ENCODE data around the gene PCDH15. TPM values are rescaled to one million over a fixed set of nuclear protein-coding genes. Genes with fewer than 3 reads are reported as not detected.

Gene PCDH15
- total and polyA plus RNA-seq, 2 of the 4 experiments (the other 2 are of a cell fraction), result not detected

DNA sequence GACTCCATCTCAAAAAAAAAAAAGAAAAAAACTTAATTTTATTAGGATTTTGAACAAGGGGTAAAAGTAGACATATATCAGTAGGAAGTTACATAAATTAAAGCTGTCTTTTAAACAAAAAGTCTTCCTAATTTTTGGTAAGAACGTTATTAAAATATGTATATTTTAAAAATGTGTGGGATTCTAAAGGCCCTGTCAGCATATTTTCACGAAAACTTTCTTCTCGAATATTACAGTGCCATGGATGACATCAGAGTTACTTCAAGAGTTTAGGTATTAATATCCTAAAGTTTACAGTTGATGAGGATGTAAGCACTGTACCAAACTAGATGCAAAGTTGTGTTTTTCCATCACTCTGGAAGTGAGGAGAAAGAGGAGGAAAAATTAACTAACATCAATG is 820.8 kb downstream of the PCDH15 start:
- no peaks in the 10 kb centered on the region for H4K20me1 ChIP-seq (ENCODE audit: insufficient read depth, low read length)
- DNase-seq (no peak), ATAC-seq (ENCODE audit: low read depth) (no peak)
- no peaks in the 10 kb centered on the region for H3K27me3 ChIP-seq (ENCODE audit: control insufficient read depth, insufficient read depth, low read length)
- ChIA-PET POLR2A (ENCODE audit: unreplicated experiment) (no interaction called here), CTCF (no interaction called here)
- dilution Hi-C loops (cut with HindIII; ENCODE audit: low sequenced_read_pairs, unreplicated experiment) (no loop called here), in situ Hi-C loops (cut with MboI; ENCODE audit: low sequenced_read_pairs) (no loop called here), intact Hi-C loops (cut with micrococcal nuclease) (no loop called here)
- H3K14ac ChIP-seq (replicated peaks; ENCODE audit: low read depth, low read length), result no peak overlapping the region
- H3K79me1 ChIP-seq (ENCODE audit: low read depth in 1 of 2, low read length in 2 of 2), result no peaks in the 10 kb centered on the region
- WGBS, 2 experiments (ENCODE audit: extremely low coverage in 2 of 2, insufficient read length in 1 of 2), result no CpG with 5 or more reads among the region's 3 CpGs
- no peak overlapping the region for H3K56ac ChIP-seq (ENCODE audit: extremely low read depth, insufficient read depth, low read length)
- no peaks in the 10 kb centered on the region for H3K36me3 ChIP-seq (ENCODE audit: control insufficient read depth, insufficient read depth, low read length)
- H3K27ac ChIP-seq (ENCODE audit: insufficient read depth, low read length), result no peak overlapping the region
- no peak for TF ChIP-seq POLR2A (IDR thresholded peaks at IDR 0.05; ENCODE audit: low read depth, low read length)
- TF ChIP-seq MAFK (IDR thresholded peaks at IDR 0.05; ENCODE audit: low read depth, low read length), result peak; percentile 59
- no peak overlapping the region for H3K18ac ChIP-seq (ENCODE audit: low read depth, low read length)
- no peak overlapping the region for H2AK9ac ChIP-seq (replicated peaks; ENCODE audit: low read depth, low read length, poor library complexity)
- no peak overlapping the region for H3K4me2 ChIP-seq (ENCODE audit: low read depth, low read length)
- no peak overlapping the region for H4K8ac ChIP-seq (ENCODE audit: low read depth in 2 of 2, low read length in 2 of 2)
- H2AFZ ChIP-seq (replicated peaks; ENCODE audit: low read length, poor library complexity), result no peak overlapping the region
- H3K4ac ChIP-seq (ENCODE audit: low read depth, low read length), result no peak overlapping the region
- H2BK20ac ChIP-seq (ENCODE audit: low read depth, low read length), result no peak overlapping the region
- no peak overlapping the region for H4K91ac ChIP-seq (ENCODE audit: insufficient read depth, low read depth, low read length)
- no peak overlapping the region for H3K4me3 ChIP-seq (ENCODE audit: insufficient read depth, low read depth, low read length)
- H3K4me1 ChIP-seq (ENCODE audit: control insufficient read depth, insufficient read depth, low read length), result no peaks in the 10 kb centered on the region
- no peak overlapping the region for H2BK5ac ChIP-seq (ENCODE audit: low read depth, low read length, poor library complexity, severe bottlenecking)
- no peak overlapping the region for H2AK5ac ChIP-seq (ENCODE audit: low read depth, low read length)
- no peak overlapping the region for H2BK120ac ChIP-seq (ENCODE audit: low read depth, low read length)
- H3K9ac ChIP-seq (ENCODE audit: low read depth, low read length), result no peak overlapping the region
- no peak overlapping the region for H2BK15ac ChIP-seq (ENCODE audit: low read depth, low read length)
- no peak overlapping the region for H4K5ac ChIP-seq (ENCODE audit: low read depth, low read length)
- H3K9me1 ChIP-seq (ENCODE audit: insufficient read depth, low read length), result no peaks in the 10 kb centered on the region
- no TSS peak for BruUV-seq (replicated peaks)
- peaks cover 4% of the 10 kb centered on the region; the same call in 1 of the 2 replicates for H3K9me3 ChIP-seq (ENCODE audit: control insufficient read depth, insufficient read depth, low read length)
- H3K23ac ChIP-seq (ENCODE audit: low read depth, low read length), result no peak overlapping the region

Measured in IMR-90 (cell line).